ENCODE results near the gene SCYL3.
A peak's percentile ranks its signal among the peaks of the same experiment; 100 is the strongest.
"Not testable (repeated sequence)": the region's sequence is repeated elsewhere in the genome, so short reads cannot be mapped to it uniquely, and the experiment has no call there.

SCYL3 gene, protein sequence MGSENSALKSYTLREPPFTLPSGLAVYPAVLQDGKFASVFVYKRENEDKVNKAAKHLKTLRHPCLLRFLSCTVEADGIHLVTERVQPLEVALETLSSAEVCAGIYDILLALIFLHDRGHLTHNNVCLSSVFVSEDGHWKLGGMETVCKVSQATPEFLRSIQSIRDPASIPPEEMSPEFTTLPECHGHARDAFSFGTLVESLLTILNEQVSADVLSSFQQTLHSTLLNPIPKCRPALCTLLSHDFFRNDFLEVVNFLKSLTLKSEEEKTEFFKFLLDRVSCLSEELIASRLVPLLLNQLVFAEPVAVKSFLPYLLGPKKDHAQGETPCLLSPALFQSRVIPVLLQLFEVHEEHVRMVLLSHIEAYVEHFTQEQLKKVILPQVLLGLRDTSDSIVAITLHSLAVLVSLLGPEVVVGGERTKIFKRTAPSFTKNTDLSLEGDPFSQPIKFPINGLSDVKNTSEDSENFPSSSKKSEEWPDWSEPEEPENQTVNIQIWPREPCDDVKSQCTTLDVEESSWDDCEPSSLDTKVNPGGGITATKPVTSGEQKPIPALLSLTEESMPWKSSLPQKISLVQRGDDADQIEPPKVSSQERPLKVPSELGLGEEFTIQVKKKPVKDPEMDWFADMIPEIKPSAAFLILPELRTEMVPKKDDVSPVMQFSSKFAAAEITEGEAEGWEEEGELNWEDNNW

DNA sequence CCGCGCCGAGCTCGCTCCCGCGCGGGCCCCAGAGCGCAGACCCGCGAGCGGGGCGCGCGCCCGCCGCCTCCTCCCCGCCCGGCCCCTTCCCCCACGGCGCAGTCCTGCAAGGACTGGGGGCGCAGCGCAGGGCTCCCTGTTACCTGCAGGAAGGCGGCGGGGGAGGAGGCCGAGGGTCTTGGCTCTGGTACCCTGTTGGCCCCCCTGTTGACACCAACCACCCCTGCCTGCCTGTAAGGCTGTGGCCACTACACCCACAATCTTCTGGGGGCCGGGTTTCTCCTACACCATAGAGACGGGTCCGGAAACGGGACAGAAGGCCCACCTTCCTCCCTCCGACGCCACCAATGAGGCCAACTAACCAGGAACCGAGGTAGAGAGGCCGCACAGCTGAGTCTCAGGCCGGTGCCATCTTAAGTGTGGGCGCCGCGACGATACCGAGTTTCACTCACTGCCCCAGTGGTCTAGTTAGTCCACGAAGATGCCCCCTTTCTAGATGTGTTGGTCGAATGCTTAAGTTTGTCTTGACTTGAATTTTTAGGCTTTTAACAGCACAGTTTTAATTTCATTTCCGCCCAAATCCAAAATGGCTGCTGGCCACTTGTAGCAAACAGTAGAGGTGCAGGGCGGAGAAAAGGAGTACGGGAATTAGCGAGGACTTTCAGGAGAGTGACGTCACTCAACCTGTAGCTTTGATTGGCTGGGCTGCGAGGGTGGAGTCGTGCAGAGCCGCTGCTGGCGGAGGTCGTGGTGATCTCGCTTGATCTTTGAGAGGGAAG is at the start of gene SCYL3:
Gene SCYL3, minus strand, starts transcription at position 252 of the 779 bp plus-strand sequence. CDS start 5,056 bp downstream, outside the sequence.
- peak; percentile 84 to 88 for DNase-seq

DNA sequence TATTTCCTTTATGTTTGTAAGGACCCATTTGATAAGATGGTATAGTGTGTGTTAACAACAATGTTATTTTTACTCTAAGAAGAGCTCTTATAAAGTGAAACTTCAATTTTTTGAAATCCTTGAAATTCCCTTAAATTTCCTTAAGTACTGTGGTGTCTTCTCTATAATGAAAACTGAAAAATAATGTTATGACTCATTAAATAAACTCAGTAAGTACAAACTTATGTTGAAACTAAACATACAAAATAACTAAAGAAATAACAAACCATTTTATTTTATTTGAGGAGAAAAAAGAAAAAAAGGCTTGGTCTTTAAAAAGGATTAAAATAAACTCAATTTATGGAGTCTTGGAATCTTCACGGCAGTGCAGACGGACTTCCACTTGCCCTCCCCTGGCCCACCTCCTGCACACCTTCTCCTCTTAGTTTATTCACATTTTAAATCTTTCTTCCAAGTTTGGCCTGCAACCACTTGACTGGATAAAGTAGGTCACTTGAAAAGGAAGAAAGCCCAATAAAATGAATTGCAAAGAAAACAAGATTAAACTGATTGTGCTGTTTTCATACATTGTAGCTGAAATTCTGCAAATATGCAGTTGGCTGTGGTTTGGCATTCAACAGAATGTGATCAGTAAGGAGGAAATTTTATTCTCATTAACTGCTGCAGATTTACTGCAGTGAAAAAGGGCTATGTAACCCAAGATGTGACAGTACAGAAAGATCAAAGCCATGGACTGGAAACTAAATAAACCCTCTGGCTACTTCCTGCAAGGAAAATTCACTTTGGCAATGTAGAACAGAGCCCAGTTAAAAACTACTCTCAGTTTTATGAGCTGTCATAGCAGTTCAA is 48.5 kb upstream of the SCYL3 start:
- no peak for DNase-seq

- DNase-seq: no peak
Measured at GRCh38 chr1:169933984-169934725, 40.5 kb upstream of the SCYL3 start.

DNA sequence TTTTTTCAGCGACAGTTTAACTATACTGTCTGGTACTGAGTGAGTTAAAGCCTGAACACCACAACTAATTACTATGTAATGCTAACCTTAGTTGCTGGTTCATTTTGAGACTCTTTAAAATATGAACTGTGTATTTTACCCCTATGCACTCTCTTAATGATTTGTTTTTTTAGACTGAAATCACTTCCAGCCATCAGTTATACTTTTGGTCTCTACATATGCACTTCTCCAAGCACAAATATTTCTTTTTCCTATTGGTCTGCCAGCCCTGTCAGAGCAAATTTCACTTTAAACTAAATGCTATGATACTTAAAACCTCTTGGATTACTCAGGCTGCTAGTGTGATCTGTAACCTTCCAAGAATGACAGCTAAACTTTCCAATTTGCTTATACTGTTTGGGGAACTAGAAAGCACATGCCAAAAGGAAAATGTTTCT is 38.1 kb upstream of the SCYL3 start:
- no peak for DNase-seq

DNA sequence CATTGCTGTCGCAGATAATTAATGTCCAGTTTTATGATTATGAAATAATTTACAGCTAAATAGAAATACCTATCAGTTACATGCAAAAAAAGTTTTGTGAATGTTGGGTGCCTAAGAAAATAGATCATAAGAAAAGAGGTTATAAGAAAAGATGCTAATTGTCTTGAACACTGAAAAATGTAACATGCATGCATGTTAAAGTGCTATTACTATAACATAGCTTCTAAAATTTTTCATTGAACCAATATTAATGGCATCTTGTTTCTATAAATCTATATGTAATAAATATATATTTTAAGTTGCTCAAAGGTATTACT is 35.5 kb upstream of the SCYL3 start:
- no peak for DNase-seq

DNA sequence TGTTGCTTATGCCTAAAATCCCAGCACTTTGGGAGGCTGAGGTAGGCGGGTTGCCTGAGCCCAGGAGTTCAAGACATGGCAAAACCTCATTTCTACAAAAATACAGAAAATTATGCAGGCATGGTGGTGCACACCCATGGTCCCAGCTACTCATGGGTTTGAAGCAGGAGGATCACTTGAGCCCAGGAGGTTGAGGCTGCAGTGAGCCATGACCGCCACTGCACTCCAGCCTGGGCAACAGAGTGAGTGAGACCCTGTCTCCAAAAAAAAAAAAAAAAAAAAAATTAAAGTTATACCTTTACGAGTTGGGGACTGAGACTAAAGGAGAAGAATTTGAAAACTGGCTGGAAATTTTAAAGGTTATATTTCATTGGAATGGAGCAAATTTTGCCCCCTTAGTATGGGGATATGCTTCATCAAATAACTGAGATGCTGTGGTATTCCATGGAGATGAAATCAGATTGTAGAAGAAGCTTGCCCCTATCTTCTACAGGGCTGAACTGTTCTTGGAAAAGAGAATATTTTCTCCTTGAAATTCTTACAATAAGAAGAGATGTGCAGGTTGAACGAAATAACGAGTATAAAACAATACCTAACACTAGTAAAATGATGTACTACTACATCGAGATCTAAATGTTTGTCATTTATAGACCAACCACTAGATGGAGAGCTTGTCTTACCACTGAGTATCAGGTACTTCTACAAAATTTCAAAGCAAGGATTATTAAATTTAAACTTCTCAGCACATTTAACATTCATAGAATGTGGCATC is 34.9 kb upstream of the SCYL3 start:
- DNase-seq: no peak

GRCh38 chr1:169925505-169926482 is 32.1 kb upstream of the SCYL3 start:
- DNase-seq: no peak

DNA sequence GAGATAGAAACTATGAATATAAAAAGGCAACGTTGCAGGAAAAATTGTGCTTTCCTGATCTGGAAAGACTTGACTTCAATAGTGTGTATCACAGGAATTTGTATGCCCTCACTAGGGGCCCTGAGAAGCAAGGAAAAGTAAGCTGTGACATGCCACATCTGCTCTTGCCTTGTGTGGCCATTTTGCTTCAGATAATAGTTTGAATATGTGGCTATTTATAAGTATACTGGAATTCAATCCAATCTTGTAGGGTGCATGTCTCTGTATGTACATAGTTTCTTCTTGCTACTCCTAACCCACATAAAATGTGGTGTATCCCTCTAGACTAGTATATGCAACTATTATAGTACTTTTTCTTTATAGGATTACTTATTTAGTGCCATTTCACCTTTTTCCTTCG is 31.1 kb upstream of the SCYL3 start:
- no peak for DNase-seq

DNA sequence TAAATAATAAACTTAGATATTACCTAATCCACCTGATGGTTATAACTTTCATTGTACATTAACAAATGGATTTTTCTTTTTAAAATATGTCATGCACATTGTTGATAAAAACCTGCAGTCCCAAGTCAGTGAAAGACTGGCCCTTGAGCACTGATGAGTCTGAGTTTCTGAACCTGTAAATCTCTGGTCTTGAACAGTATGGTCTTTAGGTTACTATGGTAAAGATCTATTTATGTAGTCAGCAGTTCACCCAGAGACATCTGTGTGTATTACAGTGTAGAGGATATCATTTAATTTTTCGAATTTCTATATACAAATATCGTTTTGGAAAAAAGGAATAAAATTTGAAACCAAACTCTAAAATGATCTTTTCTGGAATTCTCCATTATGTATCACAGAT is 30.4 kb upstream of the SCYL3 start:
- DNase-seq: no peak

DNA sequence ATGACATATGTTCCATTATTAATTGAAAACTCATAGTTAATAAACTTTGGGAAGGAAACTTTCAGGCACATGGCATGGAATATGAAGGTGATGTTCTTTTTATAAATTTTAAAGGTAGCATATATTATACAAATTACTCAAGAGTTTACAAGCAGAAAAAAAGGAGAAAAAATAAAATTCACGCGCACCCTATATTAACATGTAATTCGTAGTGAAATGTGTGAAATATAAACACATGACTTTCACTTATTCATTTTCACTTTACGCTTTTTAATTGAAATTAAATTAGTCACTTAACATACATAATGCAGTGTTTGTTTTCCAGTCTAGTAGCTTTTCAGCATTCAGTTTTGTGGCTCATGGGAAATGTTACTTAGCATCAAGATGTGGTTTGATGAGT is 27.4 kb upstream of the SCYL3 start:
- DNase-seq: no peak

DNA sequence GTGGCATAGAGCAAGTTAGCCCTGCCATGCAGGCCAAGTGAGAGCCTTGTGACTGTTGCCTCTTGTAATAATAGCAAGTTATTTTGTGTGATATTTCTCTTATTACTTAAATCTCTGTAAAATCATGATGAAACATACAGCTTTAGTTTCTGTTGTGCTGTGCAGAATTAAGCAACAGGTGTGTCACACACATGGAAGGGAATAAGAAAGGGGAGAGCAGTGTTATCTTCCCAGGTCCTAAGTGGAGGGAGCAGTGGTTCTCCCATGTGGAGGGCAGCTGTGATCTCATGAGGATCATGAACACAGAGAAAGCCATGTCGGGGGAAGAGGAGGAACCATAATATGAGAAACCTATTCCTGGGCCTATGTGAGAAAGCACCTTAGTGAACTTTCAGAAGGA is 25.2 kb upstream of the SCYL3 start:
- no peak for DNase-seq

DNA sequence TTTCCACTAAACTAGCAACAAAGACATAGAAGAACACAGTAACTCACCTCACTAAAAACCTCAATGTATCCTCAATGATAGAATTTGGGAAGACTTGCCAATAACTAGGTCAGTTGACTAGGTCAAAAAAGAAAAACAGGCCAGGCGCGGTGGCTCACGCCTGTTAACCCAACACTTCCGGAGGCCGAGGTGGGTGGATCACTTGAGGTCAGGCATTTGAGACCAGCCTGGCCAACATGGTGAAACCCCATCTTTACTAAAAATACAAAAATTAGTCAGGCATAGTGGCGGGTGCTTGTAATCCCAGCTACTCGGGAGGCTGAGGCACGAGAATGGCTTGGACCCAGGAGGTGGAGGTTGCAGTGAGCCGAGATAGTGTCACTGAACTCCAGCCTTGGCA is 24.5 kb upstream of the SCYL3 start:
- not testable (repeated sequence) for DNase-seq

DNA sequence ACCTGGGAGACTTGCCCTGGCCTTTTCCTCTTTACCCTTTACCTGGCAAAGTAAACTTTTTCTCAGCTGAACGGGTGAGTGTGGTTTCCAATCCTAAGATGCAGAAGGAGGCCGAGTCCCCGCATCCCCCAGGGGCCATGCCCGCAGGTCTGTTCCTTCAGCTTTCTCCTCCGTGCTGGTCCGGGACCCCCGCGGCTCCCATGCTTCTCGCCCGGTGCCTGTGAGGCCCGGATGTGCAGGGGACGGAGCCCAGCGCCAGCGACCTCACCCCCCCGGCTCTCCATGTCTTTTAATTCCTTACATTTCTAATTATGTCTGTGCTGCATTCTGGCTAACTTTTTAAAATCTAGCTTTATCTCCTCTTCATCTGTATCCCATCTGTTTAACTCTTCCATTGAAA is 21.5 kb upstream of the SCYL3 start:
- no peak for DNase-seq

GRCh38 chr1:169914531-169914930 is 20.8 kb upstream of the SCYL3 start:
- no peak for DNase-seq

DNA sequence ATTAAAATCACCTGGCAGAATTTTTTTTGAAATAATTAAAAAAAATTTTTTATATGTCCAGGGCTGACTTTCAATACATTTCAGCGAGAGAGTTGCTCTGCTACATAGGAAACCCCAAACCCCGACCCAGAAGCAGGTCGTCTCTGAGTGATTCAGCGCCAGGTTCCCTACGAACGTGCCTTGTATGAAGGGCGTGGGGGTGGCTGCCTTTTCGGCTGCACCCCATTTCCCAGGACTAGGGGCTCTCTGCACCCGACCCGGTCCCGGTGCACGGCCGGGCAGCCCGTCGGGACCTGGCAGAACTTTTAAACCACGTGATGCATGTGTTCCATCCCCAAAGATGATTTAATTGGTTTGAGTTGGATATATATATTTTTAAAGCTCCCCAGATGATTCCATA is 15.8 kb upstream of the SCYL3 start:
- DNase-seq: no peak

- DNase-seq: no peak
Measured at GRCh38 chr1:169906938-169907337, 13.2 kb upstream of the SCYL3 start.

DNA sequence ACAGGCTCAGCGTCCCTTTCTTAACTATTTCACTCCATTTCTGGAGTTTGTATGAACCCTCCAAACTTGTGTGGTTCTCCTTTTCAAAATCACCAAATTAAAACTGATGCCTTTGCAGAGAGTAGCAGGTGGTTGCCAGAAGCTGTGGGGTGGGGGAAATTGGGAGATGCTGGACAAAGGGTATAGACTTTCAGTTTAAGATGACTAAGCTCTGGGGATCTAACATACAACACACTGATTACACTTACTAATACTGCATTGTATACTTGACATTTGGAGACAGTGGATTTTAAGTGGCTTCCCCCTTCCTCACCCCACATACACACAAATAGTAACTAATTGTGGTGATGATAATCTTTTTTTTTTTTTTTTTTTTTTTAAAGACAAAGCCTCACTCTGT is 11.1 kb upstream of the SCYL3 start:
- DNase-seq: no peak

DNA sequence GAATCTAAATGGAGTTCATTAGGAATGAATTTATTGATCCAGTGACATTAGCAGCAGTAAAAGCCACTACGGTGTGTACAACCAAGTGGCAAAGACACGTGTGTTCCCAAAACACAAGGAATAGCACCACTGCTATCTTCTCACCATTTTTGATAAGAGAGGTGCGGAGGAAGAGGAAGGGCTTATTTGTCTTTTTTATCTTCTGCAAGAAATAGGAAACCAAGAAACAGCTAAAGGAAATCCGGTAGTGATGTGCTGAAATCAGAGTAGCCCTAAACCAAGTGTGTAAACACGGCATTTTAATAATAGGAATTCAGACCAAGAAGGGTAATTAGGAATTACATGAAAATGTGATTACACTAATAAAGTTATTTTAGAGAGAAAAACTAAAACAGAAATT is 9.1 kb upstream of the SCYL3 start:
- DNase-seq: no peak

DNA sequence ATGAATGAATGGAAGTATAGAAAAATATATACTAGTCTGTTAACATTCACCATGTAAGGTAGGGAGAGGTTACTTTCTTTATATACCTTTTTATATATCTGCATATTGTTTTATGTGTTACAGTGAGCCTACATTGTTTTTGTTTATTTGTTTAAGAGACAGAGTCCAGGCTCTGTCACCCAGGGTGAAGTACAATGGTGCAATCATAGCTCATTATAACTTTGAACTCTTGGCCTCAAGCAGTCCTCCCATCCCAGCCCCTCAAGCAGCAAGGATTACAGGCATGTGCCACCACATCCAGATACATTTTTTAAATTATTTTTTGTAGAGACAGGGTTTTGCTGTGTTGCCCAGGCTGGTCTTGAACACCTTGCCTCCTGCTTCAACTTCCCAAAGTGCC is 7.4 kb upstream of the SCYL3 start:
- DNase-seq: no peak

DNA sequence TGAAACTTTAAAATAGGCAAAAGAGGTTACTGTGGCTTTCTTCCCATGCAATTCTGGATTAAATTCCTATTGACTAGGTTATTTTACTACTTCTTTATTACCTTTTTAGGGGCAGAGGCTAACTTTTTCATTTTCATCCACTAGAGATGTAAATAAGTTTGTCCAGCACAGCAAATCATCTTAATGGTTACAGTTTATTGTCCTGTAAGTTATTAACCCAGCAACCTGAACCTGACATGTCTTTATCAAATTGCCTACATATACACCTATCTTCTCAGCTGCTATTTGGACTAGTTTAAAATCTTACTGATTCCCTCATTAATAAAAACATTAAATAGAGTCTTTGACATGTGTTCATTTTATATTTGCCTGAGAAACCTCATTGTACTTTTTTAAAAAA is 6.9 kb upstream of the SCYL3 start:
- DNase-seq: no peak
